ENCODE results near the gene CEP112. TPM values are rescaled to one million over a fixed set of nuclear protein-coding genes. Genes with fewer than 3 reads are reported as not detected.

The CEP112 gene
- total and polyA plus RNA-seq, 2 of the 8 experiments (the other 6 are each of a cell fraction or from before 2014, with no cell fraction given), result 0.62 to 3.1 TPM

DNA sequence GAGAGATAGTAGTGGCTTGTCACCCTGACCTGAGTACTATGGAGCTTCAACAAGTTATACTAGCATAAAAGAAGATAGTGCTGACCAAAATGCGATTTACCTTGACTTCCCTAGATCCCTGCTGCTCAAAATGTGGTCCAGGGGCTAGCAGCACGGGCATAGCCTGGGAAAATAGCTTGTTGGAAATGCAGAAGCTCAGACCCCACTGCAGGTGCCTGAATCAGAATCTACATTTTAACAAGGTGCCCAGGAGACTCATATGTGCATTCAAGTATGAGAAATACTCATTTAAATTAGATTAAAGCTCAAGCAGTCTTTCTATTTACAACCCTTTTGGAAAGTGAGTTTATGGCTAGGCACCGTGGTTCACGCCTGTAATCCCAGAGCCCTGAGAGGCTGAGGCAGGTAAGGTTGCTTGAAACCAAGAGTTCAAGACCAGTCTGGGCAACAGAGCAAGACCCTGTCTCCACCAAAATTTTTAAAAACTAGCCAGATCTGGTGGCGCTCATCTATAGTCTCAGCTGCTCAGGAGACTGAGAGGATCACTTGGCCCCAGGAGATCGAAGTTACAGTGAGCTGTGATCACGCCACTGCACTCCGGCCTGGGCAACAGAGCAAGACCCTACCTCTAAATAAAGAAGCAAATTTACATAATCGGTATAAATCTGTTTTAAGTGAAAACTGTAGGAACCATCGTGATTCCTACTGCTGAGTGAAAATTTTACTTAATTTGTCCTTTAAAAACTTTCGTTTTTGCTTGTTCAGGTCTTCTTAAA is 30.0 kb upstream of the CEP112 start:
- FAIRE-seq, result no peak
- H3K4me1 ChIP-seq (replicated peaks in 1 of 4; ENCODE audit: control insufficient read depth in 3 of 4, insufficient read depth in 4 of 4, low read length in 3 of 4), result no peaks in the 10 kb centered on the region
- H2BK5ac ChIP-seq (ENCODE audit: low read depth, low read length), result no peak overlapping the region
- H4K5ac ChIP-seq (ENCODE audit: insufficient read length, low read depth, low read length), result no peak overlapping the region
- ChIA-PET CTCF (ENCODE audit: partially characterized antibody) (interaction anchor here (0.9 kb wide), 1 partner anchor 68 kb away, joined by 3 read pairs; no protein-coding TSS in a partner anchor), POLR2A (ENCODE audit: partially characterized antibody) (no interaction called here)
- no peak overlapping the region for H2AK5ac ChIP-seq (ENCODE audit: low read depth, low read length)
- no peak overlapping the region for H3K27ac ChIP-seq (ENCODE audit: low read depth, low read length)
- no peak overlapping the region for H2BK15ac ChIP-seq (ENCODE audit: low read length)
- no peak overlapping the region for H2BK20ac ChIP-seq (ENCODE audit: low read length)
- no peak overlapping the region for H2AFZ ChIP-seq (ENCODE audit: low read length)
- H3K4me3 ChIP-seq (ENCODE audit: extremely low read depth in 1 of 4, insufficient read depth in 2 of 4, low read depth in 3 of 4, low read length in 4 of 4), result no peak overlapping the region
- no peak overlapping the region for H3K23ac ChIP-seq (ENCODE audit: insufficient read length)
- H3K23me2 ChIP-seq (ENCODE audit: low read depth, low read length), result no peaks in the 10 kb centered on the region
- no peak overlapping the region for H3K9ac ChIP-seq (replicated peaks in 1 of 4; ENCODE audit: extremely low read depth in 1 of 4, low read depth in 3 of 4, low read length in 3 of 4)
- H4K8ac ChIP-seq (ENCODE audit: extremely low read depth, insufficient read depth, low read length), result no peak overlapping the region
- no peak overlapping the region for H3K56ac ChIP-seq (replicated peaks; ENCODE audit: insufficient read length, low read depth, low read length)
- no peak overlapping the region for H3K4me2 ChIP-seq (ENCODE audit: insufficient read depth in 1 of 2, low read depth in 2 of 2, low read length in 2 of 2)
- H2BK120ac ChIP-seq (replicated peaks; ENCODE audit: low read depth, low read length), result no peak overlapping the region
- no peak overlapping the region for H3K18ac ChIP-seq (ENCODE audit: extremely low read depth, low read length)
- no peak for DNase-seq (ENCODE audit: low read depth in 1 of 2, low spot score in 2 of 2)
- no peak overlapping the region for H3K4ac ChIP-seq (replicated peaks; ENCODE audit: insufficient read length, low read depth, low read length)
- WGBS, 2 experiments (ENCODE audit: extremely low coverage in 1 of 2, insufficient coverage in 1 of 2, insufficient read length in 1 of 2, insufficient replicate concordance in 2 of 2, low coverage in 1 of 2, low lambda C conversion rate in 2 of 2, missing lambda C conversion rate in 1 of 2), result 87% methylated on average over 11 of the region's 11 CpGs; no CpG with 5 or more reads in 1 of the 2 experiments
- H3K79me2 ChIP-seq (ENCODE audit: control insufficient read depth in 1 of 2, insufficient read depth in 2 of 2, low read length in 2 of 2), result no peaks in the 10 kb centered on the region
- H3K14ac ChIP-seq (ENCODE audit: insufficient read length), result no peak overlapping the region
- H3K9me3 ChIP-seq (ENCODE audit: insufficient read depth in 2 of 2, low read depth in 1 of 2, low read length in 1 of 2), result no peaks in the 10 kb centered on the region
- no peaks in the 10 kb centered on the region for H3K36me3 ChIP-seq (ENCODE audit: control insufficient read depth in 2 of 4, insufficient read depth in 4 of 4, low read length in 3 of 4)
- H2BK12ac ChIP-seq (ENCODE audit: low read depth, low read length), result no peak overlapping the region
- no peaks in the 10 kb centered on the region for H3K79me1 ChIP-seq (ENCODE audit: low read depth, low read length)
- H3K27me3 ChIP-seq (replicated peaks in 1 of 4; ENCODE audit: control insufficient read depth in 3 of 4, extremely low read depth in 1 of 4, insufficient read depth in 3 of 4, low read length in 3 of 4), result no peaks in the 10 kb centered on the region
- H4K91ac ChIP-seq (replicated peaks; ENCODE audit: insufficient read length, low read length), result no peak overlapping the region
- H4K20me1 ChIP-seq (replicated peaks in 1 of 2; ENCODE audit: control insufficient read depth in 1 of 2, insufficient read depth in 2 of 2, low read length in 2 of 2), result no peaks in the 10 kb centered on the region
- no peak for TF ChIP-seq SP1 (IDR thresholded peaks at IDR 0.05; ENCODE audit: low read depth, low read length)
- TF ChIP-seq RNF2 (IDR thresholded peaks at IDR 0.05; ENCODE audit: borderline replicate concordance, low read depth, low read length, missing control alignments, poor library complexity, severe bottlenecking), result no peak
- TF ChIP-seq SIN3A (conservative IDR thresholded peaks at IDR 0.05 in 1 of 2, IDR thresholded peaks at IDR 0.05 in 1 of 2; ENCODE audit: low read depth in 1 of 2, low read length in 2 of 2), result no peak
- TF ChIP-seq TEAD4 (IDR thresholded peaks at IDR 0.05; ENCODE audit: low read depth, low read length), result no peak
- no peak for TF ChIP-seq TBP (IDR thresholded peaks at IDR 0.05; ENCODE audit: low read depth, low read length)
- TF ChIP-seq BRCA1 (IDR thresholded peaks at IDR 0.05; ENCODE audit: low read depth, low read length), result no peak
- no peak for TF ChIP-seq EGR1 (IDR thresholded peaks at IDR 0.05; ENCODE audit: borderline replicate concordance, low read depth, low read length)
- TF ChIP-seq HDAC6 (IDR thresholded peaks at IDR 0.05; ENCODE audit: low read depth, low read length), result no peak
- TF ChIP-seq RBBP5 (IDR thresholded peaks at IDR 0.05; ENCODE audit: borderline replicate concordance, low read depth, low read length), result no peak
- TF ChIP-seq CHD1 (IDR thresholded peaks at IDR 0.05; ENCODE audit: low read depth, low read length), result no peak
- TF ChIP-seq KDM4A (IDR thresholded peaks at IDR 0.05; ENCODE audit: low read depth, low read length, severe bottlenecking), result no peak
- no peak for TF ChIP-seq RFX5 (IDR thresholded peaks at IDR 0.05; ENCODE audit: borderline replicate concordance, low read depth, low read length)
- no peak for TF ChIP-seq HDAC2 (IDR thresholded peaks at IDR 0.05; ENCODE audit: borderline replicate concordance in 1 of 2, low read depth in 2 of 2, low read length in 2 of 2)

All from H1 (cell line).